Measurements from ENCODE around the gene TTC28.

TTC28 gene

DNA sequence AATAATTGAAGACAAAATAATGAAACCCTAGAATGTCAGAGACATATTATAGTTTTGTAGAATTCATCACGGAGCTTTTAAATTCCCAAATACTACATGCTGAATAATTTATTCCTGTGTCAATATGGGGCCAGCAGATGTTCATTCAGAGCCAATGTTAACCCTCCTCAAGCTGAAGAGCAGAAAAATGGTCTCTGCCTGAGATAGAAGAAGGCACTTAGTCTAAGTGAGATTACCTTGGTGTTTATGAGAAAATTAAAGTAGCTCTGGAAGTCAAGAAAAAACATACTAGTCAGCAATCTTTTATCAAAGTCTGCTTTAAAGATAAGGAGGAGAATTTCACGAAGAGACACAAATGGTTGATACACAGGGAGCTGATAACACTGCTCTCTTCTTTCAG lies 328.2 kb downstream of the TTC28 start:
- POLR2A ChIA-PET, result no interaction called here
- Histone ChIP-seq H3K27ac (ENCODE audit: extremely low read depth, low read depth, low read length) (no peak overlapping the region), H3K36me3 (ENCODE audit: control insufficient read depth in 2 of 2, insufficient read depth in 1 of 2, low read length in 2 of 2) (no peaks in the 10 kb centered on the region), H3K9me3 (ENCODE audit: control insufficient read depth, insufficient read depth, low read depth, low read length) (no peaks in the 10 kb centered on the region), H3K4me1 (ENCODE audit: control insufficient read depth, insufficient read depth, low read length) (peaks cover 10% of the 10 kb centered on the region), H3K4me3 (ENCODE audit: low read depth, low read length) (no peak overlapping the region)
- no peak for TF ChIP-seq SETDB1 (IDR thresholded peaks at IDR 0.05; ENCODE audit: insufficient read length, low read length)
- TF ChIP-seq ZBTB20 (tag by site-specific recombination; IDR thresholded peaks at IDR 0.05), result no peak
- TF ChIP-seq RBAK (tag by site-specific recombination; IDR thresholded peaks at IDR 0.05), result no peak
- no peak for TF ChIP-seq ZNF513 (tag by site-specific recombination; IDR thresholded peaks at IDR 0.05)
- TF ChIP-seq ZNF621 (tag by site-specific recombination; IDR thresholded peaks at IDR 0.05), result no peak
- no peak for TF ChIP-seq ZNF169 (tag by site-specific recombination; IDR thresholded peaks at IDR 0.05)
- peak; percentile 33; the same call in 1 of the 2 replicates for TF ChIP-seq TRIM28 (IDR thresholded peaks at IDR 0.05; ENCODE audit: borderline replicate concordance, low read length)
- no peak for TF ChIP-seq ZNF548 (tag by site-specific recombination; IDR thresholded peaks at IDR 0.05)
- 0 out of 2 replicates have a peak, but pooled peaks have one; percentile 7 for TF ChIP-seq ZNF596 (tag by site-specific recombination; IDR thresholded peaks at IDR 0.05)
- CTCF ChIA-PET, result interaction anchor here (0.6 kb wide), 1 partner anchor 9 kb away, joined by 9 read pairs; no protein-coding TSS in a partner anchor

GRCh38 chr22:28348613-28349609 lies 330.7 kb downstream of the TTC28 start:
- Histone ChIP-seq H3K4me1 (ENCODE audit: control insufficient read depth, insufficient read depth, low read length) (peaks cover 15% of the 10 kb centered on the region), H3K4me3 (ENCODE audit: low read depth, low read length) (no peak overlapping the region), H3K27ac (ENCODE audit: extremely low read depth, low read depth, low read length) (no peak overlapping the region), H3K36me3 (ENCODE audit: control insufficient read depth in 2 of 2, insufficient read depth in 1 of 2, low read length in 2 of 2) (no peaks in the 10 kb centered on the region), H3K9me3 (ENCODE audit: control insufficient read depth, insufficient read depth, low read depth, low read length) (no peaks in the 10 kb centered on the region)
- CTCF ChIA-PET, result no interaction called here
- TF ChIP-seq, protein P1, sequence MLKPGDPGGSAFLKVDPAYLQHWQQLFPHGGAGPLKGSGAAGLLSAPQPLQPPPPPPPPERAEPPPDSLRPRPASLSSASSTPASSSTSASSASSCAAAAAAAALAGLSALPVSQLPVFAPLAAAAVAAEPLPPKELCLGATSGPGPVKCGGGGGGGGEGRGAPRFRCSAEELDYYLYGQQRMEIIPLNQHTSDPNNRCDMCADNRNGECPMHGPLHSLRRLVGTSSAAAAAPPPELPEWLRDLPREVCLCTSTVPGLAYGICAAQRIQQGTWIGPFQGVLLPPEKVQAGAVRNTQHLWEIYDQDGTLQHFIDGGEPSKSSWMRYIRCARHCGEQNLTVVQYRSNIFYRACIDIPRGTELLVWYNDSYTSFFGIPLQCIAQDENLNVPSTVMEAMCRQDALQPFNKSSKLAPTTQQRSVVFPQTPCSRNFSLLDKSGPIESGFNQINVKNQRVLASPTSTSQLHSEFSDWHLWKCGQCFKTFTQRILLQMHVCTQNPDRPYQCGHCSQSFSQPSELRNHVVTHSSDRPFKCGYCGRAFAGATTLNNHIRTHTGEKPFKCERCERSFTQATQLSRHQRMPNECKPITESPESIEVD (tag by site-specific recombination; IDR thresholded peaks at IDR 0.05), result 0 out of 2 replicates have a peak, but pooled peaks have one; percentile 32
- TF ChIP-seq ZSCAN4 (tag by site-specific recombination; IDR thresholded peaks at IDR 0.05), result peak; percentile 72
- TF ChIP-seq ZNF701 (tag by site-specific recombination; IDR thresholded peaks at IDR 0.05), result no peak
- no peak for TF ChIP-seq ZNF692 (tag by site-specific recombination; IDR thresholded peaks at IDR 0.05)
- TF ChIP-seq ZBTB7A (tag by site-specific recombination; IDR thresholded peaks at IDR 0.05; ENCODE audit: low read depth), result no peak
- TF ChIP-seq SP7 (tag by site-specific recombination; IDR thresholded peaks at IDR 0.05), result 0 out of 2 replicates have a peak, but pooled peaks have one; percentile 12
- TF ChIP-seq ZNF792 (tag by site-specific recombination; IDR thresholded peaks at IDR 0.05), result no peak
- POLR2A ChIA-PET, result no interaction called here

Measured in HEK293 (cell line).